GM18526 (cell line): ENCODE data around the gene ARPP21.

Experiments used
- POLR2A ChIP-seq: IDR thresholded peaks from 3 replicates; pipeline ENCODE4 v1.6.1; 2011; ENCODE audit not compliant: insufficient read length; ENCODE audit errors: extremely low read depth

ARPP21 gene

GRCh38 chr3:35793667-35794066 is 154.3 kb downstream of the ARPP21 start:
- TF ChIP-seq POLR2A = no peak

DNA sequence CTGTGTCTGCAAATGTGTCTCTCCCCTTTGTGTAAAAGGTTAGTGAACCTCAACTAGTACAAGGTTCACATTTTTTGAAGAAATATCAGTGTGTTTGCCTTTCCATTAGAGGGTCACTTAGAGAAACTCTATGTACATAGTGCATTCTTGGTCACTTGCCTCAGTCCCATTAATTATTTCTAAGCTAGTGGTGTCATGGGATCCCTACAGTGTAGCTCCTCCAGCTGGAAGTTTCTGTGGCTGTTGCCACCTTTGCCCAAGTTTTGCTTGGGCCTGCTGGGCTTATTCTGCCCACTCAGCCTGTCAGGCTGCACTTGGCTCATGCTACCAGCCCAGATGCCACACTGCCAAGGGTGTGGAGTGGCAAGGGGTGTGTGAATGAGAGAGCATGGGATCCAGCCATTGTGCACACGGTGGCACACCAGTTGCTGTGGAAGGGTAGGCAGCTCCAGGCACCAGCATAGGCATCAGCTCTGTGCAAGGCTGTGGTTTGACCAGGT is 161.7 kb downstream of the ARPP21 start:
- no peak for TF ChIP-seq POLR2A

DNA sequence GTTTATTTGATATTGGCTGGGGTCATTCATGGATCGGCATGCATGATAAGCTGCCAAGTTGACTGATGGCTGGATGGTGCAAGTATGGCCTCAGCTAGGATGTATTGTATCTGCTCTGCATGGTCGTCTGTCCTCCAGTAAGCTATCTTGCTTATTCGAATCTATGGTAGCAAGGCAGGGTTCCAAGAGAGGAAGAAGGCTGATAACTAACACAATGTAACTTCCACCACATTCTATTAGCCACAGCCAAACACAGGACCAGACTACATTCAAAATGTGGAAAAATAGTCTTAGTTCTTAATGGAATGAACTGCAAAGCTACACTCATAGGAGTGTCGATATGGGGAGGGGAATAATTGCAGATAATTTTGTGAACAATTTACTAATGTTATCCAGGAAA is 175.2 kb downstream of the ARPP21 start:
- no peak for TF ChIP-seq POLR2A

DNA sequence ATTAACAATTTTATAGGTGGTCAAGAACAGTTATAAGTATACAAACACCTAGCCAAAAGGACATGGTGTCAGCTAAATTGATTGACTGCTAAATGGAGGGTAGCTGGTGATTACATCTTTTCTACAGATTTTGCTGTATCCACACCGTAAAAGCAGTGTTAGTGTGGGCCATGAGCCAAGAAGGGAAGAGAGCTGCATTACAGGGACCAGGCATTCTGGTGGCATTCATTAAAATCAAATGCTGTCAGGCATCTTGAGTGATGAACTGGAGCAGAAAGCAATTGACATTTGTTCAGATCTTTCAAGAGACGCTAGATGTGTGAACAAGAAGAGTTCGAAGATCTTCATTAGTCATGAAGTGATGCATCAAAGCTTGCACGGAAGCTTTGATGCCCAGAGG is 177.9 kb downstream of the ARPP21 start:
- no peak for TF ChIP-seq POLR2A

DNA sequence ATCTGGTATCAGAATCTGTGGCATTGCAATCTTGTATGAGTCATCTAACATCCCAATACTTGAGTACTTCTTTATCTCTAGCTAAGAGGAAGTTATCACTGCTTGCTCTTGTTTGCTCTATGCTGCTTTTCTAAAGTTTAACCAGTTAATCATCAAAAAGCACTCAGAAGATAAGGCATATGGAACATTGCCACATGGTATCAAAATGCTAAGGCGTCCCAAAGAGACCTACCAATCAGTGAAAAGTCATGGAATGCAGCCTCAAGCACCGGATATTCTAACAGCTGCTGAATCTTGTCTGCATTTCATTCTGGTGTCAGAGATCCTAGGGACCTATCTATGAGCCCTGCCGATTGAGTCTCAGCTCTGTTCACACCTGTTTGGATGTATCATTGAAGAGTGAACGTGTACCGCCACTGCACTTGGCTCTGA is 192.8 kb downstream of the ARPP21 start:
- no peak for TF ChIP-seq POLR2A
